Measurements from ENCODE around the gene FAM83G. TPM values are rescaled to one million over a fixed set of nuclear protein-coding genes. Genes with fewer than 3 reads are reported as not detected.

Gene FAM83G
- total RNA-seq, 1 experiment from 2014 or later, result 21.5 TPM

- intact Hi-C loops (cut with micrococcal nuclease; ENCODE audit: unreplicated experiment), result no loop called here
- Mint-ChIP-seq H3K9me3 (ENCODE audit: low read depth, unreplicated experiment) (no peaks in the 10 kb centered on the region), H3K36me3 (ENCODE audit: insufficient read depth, unreplicated experiment) (no peaks in the 10 kb centered on the region), H3K4me1 (ENCODE audit: low read depth, unreplicated experiment) (peaks cover 16% of the 10 kb centered on the region), H3K27ac (ENCODE audit: unreplicated experiment) (no peak overlapping the region), H3K27me3 (ENCODE audit: unreplicated experiment) (no peaks in the 10 kb centered on the region), H3K4me3 (ENCODE audit: low read depth, unreplicated experiment) (no peak overlapping the region)
- CTCF ChIA-PET, result no interaction called here
- no TSS peak for BruUV-seq (replicated peaks)
- no peak for DNase-seq
- TF ChIP-seq CTCF (IDR thresholded peaks at IDR 0.05; ENCODE audit: unreplicated experiment), result no peak
Observed at GRCh38 chr17:19013226-19013625, 8.7 kb upstream of the FAM83G start.

GRCh38 chr17:19012171-19013080, 7.9 kb upstream of the FAM83G start:
- Mint-ChIP-seq H3K27me3 (ENCODE audit: unreplicated experiment) (no peaks in the 10 kb centered on the region), H3K4me3 (ENCODE audit: low read depth, unreplicated experiment) (no peak overlapping the region), H3K27ac (ENCODE audit: unreplicated experiment) (no peak overlapping the region), H3K4me1 (ENCODE audit: low read depth, unreplicated experiment) (peaks cover 16% of the 10 kb centered on the region), H3K36me3 (ENCODE audit: insufficient read depth, unreplicated experiment) (no peaks in the 10 kb centered on the region), H3K9me3 (ENCODE audit: low read depth, unreplicated experiment) (no peaks in the 10 kb centered on the region)
- no peak for TF ChIP-seq CTCF (IDR thresholded peaks at IDR 0.05; ENCODE audit: unreplicated experiment)
- intact Hi-C loops (cut with micrococcal nuclease; ENCODE audit: unreplicated experiment), result no loop called here
- DNase-seq, result no peak
- CTCF ChIA-PET, result interaction anchor here (1.0 kb wide), 2 partner anchors 10 to 14 kb away, joined by 3 read pairs; no protein-coding TSS in a partner anchor
- BruUV-seq (replicated peaks), result no TSS peak

GRCh38 chr17:19011581-19011980, 7.0 kb upstream of the FAM83G start:
- no peak overlapping the region for H3K4me3 Mint-ChIP-seq (ENCODE audit: low read depth, unreplicated experiment)
- no peak overlapping the region for H3K27ac Mint-ChIP-seq (ENCODE audit: unreplicated experiment)
- no peak for DNase-seq
- no peaks in the 10 kb centered on the region for H3K36me3 Mint-ChIP-seq (ENCODE audit: insufficient read depth, unreplicated experiment)
- no peaks in the 10 kb centered on the region for H3K27me3 Mint-ChIP-seq (ENCODE audit: unreplicated experiment)
- CTCF ChIA-PET, result interaction anchor here (0.5 to 1.0 kb wide), 3 partner anchors 9 to 87 kb away, joined by 3 to 4 read pairs (median 3); no protein-coding TSS in a partner anchor
- no peak for TF ChIP-seq CTCF (IDR thresholded peaks at IDR 0.05; ENCODE audit: unreplicated experiment)
- peaks cover 16% of the 10 kb centered on the region for H3K4me1 Mint-ChIP-seq (ENCODE audit: low read depth, unreplicated experiment)
- no TSS peak for BruUV-seq (replicated peaks)
- intact Hi-C loops (cut with micrococcal nuclease; ENCODE audit: unreplicated experiment), result no loop called here
- H3K9me3 Mint-ChIP-seq (ENCODE audit: low read depth, unreplicated experiment), result no peaks in the 10 kb centered on the region

- CTCF ChIA-PET, result interaction anchor here (0.5 to 1.0 kb wide), 3 partner anchors 8 to 86 kb away, joined by 3 to 4 read pairs (median 3); no protein-coding TSS in a partner anchor
- TF ChIP-seq CTCF (IDR thresholded peaks at IDR 0.05; ENCODE audit: unreplicated experiment), result no peak
- no TSS peak for BruUV-seq (replicated peaks)
- Mint-ChIP-seq H3K4me1 (ENCODE audit: low read depth, unreplicated experiment) (peaks cover 16% of the 10 kb centered on the region), H3K27ac (ENCODE audit: unreplicated experiment) (no peak overlapping the region), H3K4me3 (ENCODE audit: low read depth, unreplicated experiment) (no peak overlapping the region), H3K36me3 (ENCODE audit: insufficient read depth, unreplicated experiment) (no peaks in the 10 kb centered on the region), H3K9me3 (ENCODE audit: low read depth, unreplicated experiment) (no peaks in the 10 kb centered on the region), H3K27me3 (ENCODE audit: unreplicated experiment) (no peaks in the 10 kb centered on the region)
- intact Hi-C loops (cut with micrococcal nuclease; ENCODE audit: unreplicated experiment), result no loop called here
- no peak for DNase-seq
Observed at GRCh38 chr17:19010729-19011505, 6.4 kb upstream of the FAM83G start.
